T-cell (primary cell): ENCODE results near the gene HAS3. TPM values are rescaled to one million over a fixed set of nuclear protein-coding genes. Genes with fewer than 3 reads are reported as not detected.
"Not testable (repeated sequence)": the region's sequence is repeated elsewhere in the genome, so short reads cannot be mapped to it uniquely, and the experiment has no call there.

Experiments used
- ATAC-seq, 4 experiments: fragments of 200-7000 bp in 3 of 4; fragments of 150-1000 bp in 1 of 4; cut with Tn5 transposase; replicated peaks in 1 of 4; 1 replicate in 3 of 4; 2 replicates in 1 of 4; pipeline ENCODE4 v1.10.0; 2021; ENCODE audit warnings: moderate library complexity in 3 of 4, mild to moderate bottlenecking in 2 of 4, moderate number of reproducible peaks in 1 of 4
- CTCF ChIA-PET, 2 donors: fragments of 300-600 bp; sonication (Branson Sonifier 250); formaldehyde crosslinking; loops; one replicate each; lab custom pipeline; 2022; ENCODE audit warnings: antibody characterized with exemption in 2 of 2; lab: Charles Lee
- POLR2A ChIA-PET, 2 donors: fragments of 300-600 bp; sonication (Branson Sonifier 250); formaldehyde crosslinking; loops; one replicate each; lab custom pipeline; 2022; ENCODE audit warnings: antibody characterized with exemption in 2 of 2; lab: Charles Lee
- DNase-seq, 35 experiments: peaks; one replicate each; pipeline versions ENCODE4 v3.0.0 to v3.0.0-alpha.2; 2013 to 2023
- H3K27ac ChIP-seq: one replicate; pipeline ENCODE4 v1.5.1; 2013; ENCODE audit warnings: low read length
- H3K27me3 ChIP-seq, 2 experiments: replicated peaks in 1 of 2; 1 replicate in 1 of 2; 2 replicates in 1 of 2; pipeline versions ENCODE4 v1.6.1 to v1.7.0; 2013; ENCODE audit warnings: low read length in 1 of 2, mixed read lengths in 1 of 2; ENCODE audit not compliant: control insufficient read depth in 2 of 2, insufficient read depth in 2 of 2; ENCODE audit errors: extremely low read depth in 1 of 2
- H3K36me3 ChIP-seq, 2 donors: 1 replicate in 1 of 2; 2 replicates in 1 of 2; pipeline versions ENCODE4 v1.6.1 to v1.7.0; 2013; ENCODE audit warnings: low read length in 1 of 2; ENCODE audit not compliant: control insufficient read depth in 2 of 2, insufficient read depth in 1 of 2; ENCODE audit errors: extremely low read depth in 1 of 2
- H3K4me1 ChIP-seq, 2 experiments: 1 replicate in 1 of 2; 2 replicates in 1 of 2; pipeline versions ENCODE4 v1.6.1 to v1.7.0; 2013; ENCODE audit warnings: low read length in 2 of 2, mixed read lengths in 1 of 2; ENCODE audit not compliant: insufficient read depth in 2 of 2, control insufficient read depth in 1 of 2; ENCODE audit errors: extremely low read depth in 1 of 2
- H3K4me3 ChIP-seq, 2 donors: 1 replicate in 1 of 2; 2 replicates in 1 of 2; pipeline versions ENCODE4 v1.5.1 to v1.7.0; 2013; ENCODE audit warnings: mild to moderate bottlenecking in 2 of 2, low read length in 1 of 2, moderate library complexity in 1 of 2; ENCODE audit not compliant: control insufficient read depth in 1 of 2; ENCODE audit errors: extremely low read depth in 1 of 2
- H3K9me3 ChIP-seq: 2 replicates; pipeline ENCODE4 v1.7.0; 2013
- H3K27ac Mint-ChIP-seq, 2 donors: one replicate each; pipeline ENCODE4 v1.8.0; 2020 to 2021; ENCODE audit warnings: mild to moderate bottlenecking in 2 of 2, mixed read lengths in 2 of 2
- H3K27me3 Mint-ChIP-seq, 2 donors: one replicate each; pipeline ENCODE4 v1.8.0; 2021 to 2022; ENCODE audit warnings: mixed read lengths in 2 of 2
- H3K36me3 Mint-ChIP-seq: one replicate; pipeline ENCODE4 v1.8.0; 2021; ENCODE audit warnings: mixed read lengths
- H3K4me1 Mint-ChIP-seq, 3 donors: one replicate each; pipeline ENCODE4 v1.8.0; 2020 to 2022; ENCODE audit warnings: mixed read lengths in 3 of 3, mild to moderate bottlenecking in 1 of 3
- H3K4me3 Mint-ChIP-seq, 3 donors: one replicate each; pipeline ENCODE4 v1.8.0; 2020 to 2022; ENCODE audit warnings: mild to moderate bottlenecking in 3 of 3, mixed read lengths in 3 of 3, moderate library complexity in 3 of 3
- H3K9me3 Mint-ChIP-seq, 3 donors: one replicate each; pipeline ENCODE4 v1.8.0; 2020 to 2022; ENCODE audit warnings: mixed read lengths in 3 of 3
- WGBS: methylation state at CpG from one replicate; pipeline ENCODE4 v1.1.5; 2013; ENCODE audit warnings: missing lambda C conversion rate; ENCODE audit not compliant: insufficient coverage; 5-methylcytosine and 5-hydroxymethylcytosine counted together
- total RNA-seq, 35 experiments: library from RNA in 6 of 35; stranded (reverse) in 6 of 35; fragments of 120-200 nt in 1 of 35; gene quantifications; one replicate each; pipeline versions ENCODE4 v1.2.1 to v1.2.4 and lab custom pipeline; 2013 to 2026

Gene HAS3
- total RNA-seq, 5 donors from 2014 or later (not counting 1 experiment from before 2014, with no cell fraction given), result 2.0 to 4.7 (median 3.4) TPM

DNA sequence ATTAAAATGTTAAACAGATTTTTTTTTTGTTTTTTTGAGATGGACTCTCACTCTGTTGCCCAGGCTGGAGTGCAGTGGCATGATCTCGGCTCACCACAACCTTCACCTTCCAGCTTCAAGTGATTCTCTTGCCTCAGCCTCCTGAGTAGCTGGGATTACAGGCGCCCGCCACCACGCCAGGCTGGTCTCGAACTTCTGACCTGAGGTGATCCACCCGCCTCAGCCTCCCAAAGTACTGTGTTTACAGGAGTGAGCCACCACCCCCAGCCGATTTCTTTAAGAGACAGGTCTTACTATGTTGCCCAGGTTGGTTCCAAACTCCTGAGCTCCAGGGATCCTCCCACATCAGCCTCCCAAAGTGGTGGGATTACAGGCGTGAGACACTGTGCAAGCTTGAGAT, 19.0 kb downstream of the HAS3 start:
- H3K27me3 ChIP-seq, H3K27me3 Mint-ChIP-seq, ATAC-seq, H3K27ac ChIP-seq, H3K9me3 ChIP-seq, H3K4me3 Mint-ChIP-seq, H3K27ac Mint-ChIP-seq, DNase-seq, H3K9me3 Mint-ChIP-seq, H3K4me1 ChIP-seq, H3K4me3 ChIP-seq: not testable (repeated sequence)
- ChIA-PET POLR2A (interaction anchor here in 1 of 2 donors (0.5 kb wide), 1 partner anchor 28 kb away, joined by 3 read pairs; no protein-coding TSS in a partner anchor), CTCF (interaction anchor here (0.6 to 2.4 kb wide), 15 partner anchors 8 to 1662 kb away, joined by 3 to 11 read pairs (median 5); partner anchors contain the start of genes CHTF8 (in 1 of the 2) and UTP4 (in 1 of the 2))
- H3K36me3 ChIP-seq, result peaks cover 3 to 30% of the 10 kb centered on the region in 2 donors
- WGBS, result no CpG with 5 or more reads among the region's 8 CpGs
- peaks cover 15% of the 10 kb centered on the region for H3K36me3 Mint-ChIP-seq
- peaks cover 23 to 30% (median 30%) of the 10 kb centered on the region in 3 donors for H3K4me1 Mint-ChIP-seq

DNA sequence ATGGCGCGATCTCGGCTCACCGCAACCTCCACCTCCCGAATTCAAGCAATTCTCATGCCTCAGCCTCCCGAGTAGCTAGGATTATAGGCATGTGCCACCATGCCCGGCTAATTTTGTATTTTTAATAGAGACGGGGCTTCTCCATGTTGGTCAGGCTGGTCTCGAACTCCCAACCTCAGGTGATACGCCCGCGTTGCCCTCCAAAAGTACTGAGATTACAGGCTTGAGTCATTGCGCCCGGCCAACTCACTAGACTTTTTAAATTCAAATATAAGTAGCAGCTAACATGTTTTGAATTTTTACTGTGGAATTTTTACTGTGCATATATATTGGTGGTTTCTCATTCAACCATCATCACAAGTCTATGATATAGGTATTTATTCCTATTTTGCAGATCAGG, 19.5 kb downstream of the HAS3 start:
- H3K27ac ChIP-seq, DNase-seq, H3K4me1 ChIP-seq, H3K4me3 ChIP-seq, ATAC-seq, H3K27ac Mint-ChIP-seq, H3K9me3 Mint-ChIP-seq, H3K4me3 Mint-ChIP-seq, H3K27me3 ChIP-seq, H3K27me3 Mint-ChIP-seq, H3K9me3 ChIP-seq: not testable (repeated sequence)
- H3K36me3 Mint-ChIP-seq, result peaks cover 15% of the 10 kb centered on the region
- peaks cover under 1 to 24% of the 10 kb centered on the region in 2 donors for H3K36me3 ChIP-seq
- peaks cover 28 to 36% (median 35%) of the 10 kb centered on the region in 3 donors for H3K4me1 Mint-ChIP-seq
- POLR2A ChIA-PET, result interaction anchor here in 1 of 2 donors (0.5 kb wide), 1 partner anchor 28 kb away, joined by 3 read pairs; no protein-coding TSS in a partner anchor
- 98% methylated on average over 9 of the region's 14 CpGs for WGBS
- CTCF ChIA-PET, result interaction anchor here (0.5 to 2.4 kb wide), 7 partner anchors 13 to 597 kb away, joined by 3 to 11 read pairs (median 4); no protein-coding TSS in a partner anchor

DNA sequence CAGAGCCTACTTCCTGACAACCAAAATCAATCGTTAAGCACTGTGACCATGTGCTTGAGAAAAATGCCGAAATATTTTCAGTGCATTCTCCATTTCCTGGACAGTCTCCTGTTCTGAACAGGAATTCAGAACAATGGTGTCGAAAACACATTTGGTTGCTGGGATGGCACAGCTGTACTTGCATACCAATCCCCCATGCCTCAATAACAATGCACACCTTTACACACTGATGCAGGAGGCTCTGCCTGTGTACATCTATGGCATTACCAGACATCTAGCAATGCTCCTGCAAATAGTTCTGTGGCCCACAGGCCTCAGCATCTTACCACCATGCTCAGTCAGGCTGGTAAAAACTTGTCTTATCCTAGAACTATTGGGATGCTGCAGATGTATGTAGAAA, 20.8 kb downstream of the HAS3 start:
- POLR2A ChIA-PET, result interaction anchor here in 1 of 2 donors (0.5 kb wide), 1 partner anchor 252 kb away, joined by 5 read pairs; no protein-coding TSS in a partner anchor
- no peak for ATAC-seq
- Mint-ChIP-seq H3K4me3 (no peak overlapping the region), H3K36me3 (peaks cover 5% of the 10 kb centered on the region), H3K4me1 (peaks cover 40 to 48% (median 48%) of the 10 kb centered on the region in 3 donors), H3K27ac (peak overlapping the region in 1 of 2 donors; percentile 55), H3K27me3 (no peaks in the 10 kb centered on the region), H3K9me3 (no peaks in the 10 kb centered on the region)
- Histone ChIP-seq H3K9me3 (no peaks in the 10 kb centered on the region), H3K27me3 (no peaks in the 10 kb centered on the region), H3K27ac (no peak overlapping the region), H3K36me3 (peaks cover 0 to 12% of the 10 kb centered on the region in 2 donors), H3K4me1 (peaks cover 4 to 8% of the 10 kb centered on the region in 2 experiments), H3K4me3 (no peak overlapping the region)
- WGBS, result 100% methylated on average over 2 of the region's 3 CpGs
- no peak for DNase-seq
- CTCF ChIA-PET, result no interaction called here

DNA sequence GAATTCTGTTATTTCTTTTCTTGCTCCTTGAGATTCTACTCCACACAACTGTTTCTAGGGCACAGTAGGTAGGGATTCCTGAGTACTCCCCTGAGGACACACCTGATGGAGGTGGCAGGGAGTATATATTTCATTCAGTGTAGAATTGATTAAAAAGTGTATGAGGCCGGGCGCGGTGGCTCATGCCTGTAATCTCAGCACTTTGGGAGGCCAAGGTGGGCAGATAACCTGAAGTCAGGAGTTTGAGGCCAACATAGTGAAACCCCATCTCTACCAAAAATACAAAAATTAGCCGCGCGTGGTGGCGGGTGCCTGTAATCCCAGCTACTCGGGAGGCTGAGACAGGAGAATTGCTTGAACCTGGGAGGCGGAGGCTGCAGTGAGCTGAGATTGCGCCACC, 21.3 kb downstream of the HAS3 start:
- CTCF ChIA-PET, result interaction anchor here (0.6 to 1.3 kb wide), 4 partner anchors 211 to 1378 kb away, joined by 3 to 12 read pairs (median 4); no protein-coding TSS in a partner anchor
- H3K9me3 ChIP-seq, H3K27ac ChIP-seq, H3K27me3 Mint-ChIP-seq, H3K4me3 ChIP-seq, H3K36me3 Mint-ChIP-seq, DNase-seq, H3K9me3 Mint-ChIP-seq, ATAC-seq, H3K27me3 ChIP-seq, H3K4me3 Mint-ChIP-seq: not testable (repeated sequence)
- Histone ChIP-seq H3K4me1 (peaks cover 8 to 10% of the 10 kb centered on the region in 2 experiments), H3K36me3 (peaks cover 0 to 10% of the 10 kb centered on the region in 2 donors)
- POLR2A ChIA-PET, result interaction anchor here in 1 of 2 donors (0.6 kb wide), 2 partner anchors 118 to 269 kb away, joined by 3 to 14 read pairs; no protein-coding TSS in a partner anchor
- 100% methylated on average over 2 of the region's 10 CpGs for WGBS
- Mint-ChIP-seq H3K4me1 (peaks cover 45 to 54% (median 51%) of the 10 kb centered on the region in 3 donors), H3K27ac (peak overlapping the region in 1 of 2 donors; percentile 55)

DNA sequence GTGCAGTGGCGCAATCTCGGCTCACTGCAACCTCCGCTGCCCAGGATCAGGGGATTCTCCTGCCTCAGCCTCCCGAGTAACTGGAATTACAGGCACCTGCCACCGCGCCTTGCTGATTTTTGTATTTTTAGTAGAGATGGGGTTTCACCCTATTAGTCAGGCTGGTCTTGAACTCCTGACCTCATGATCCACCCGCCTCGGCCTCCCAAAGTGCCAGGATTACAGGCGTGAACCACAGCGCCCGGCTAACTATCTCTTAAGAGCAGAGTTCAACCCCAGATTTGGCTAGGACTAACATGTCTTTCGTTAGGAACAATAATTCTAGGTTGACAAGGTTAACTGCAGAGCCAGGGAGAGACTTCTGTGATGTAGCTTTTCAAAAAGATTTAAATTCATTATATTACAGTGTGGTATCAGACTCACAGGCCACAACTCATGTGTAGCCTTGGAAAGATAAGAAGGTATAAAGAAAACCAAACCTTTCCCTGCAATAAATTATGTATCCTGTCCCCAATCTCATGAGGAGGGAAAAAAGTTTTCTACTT, 22.6 kb downstream of the HAS3 start:
- no peak for ATAC-seq
- H3K9me3 ChIP-seq, result no peaks in the 10 kb centered on the region
- H3K27ac Mint-ChIP-seq, result no peak overlapping the region

DNA sequence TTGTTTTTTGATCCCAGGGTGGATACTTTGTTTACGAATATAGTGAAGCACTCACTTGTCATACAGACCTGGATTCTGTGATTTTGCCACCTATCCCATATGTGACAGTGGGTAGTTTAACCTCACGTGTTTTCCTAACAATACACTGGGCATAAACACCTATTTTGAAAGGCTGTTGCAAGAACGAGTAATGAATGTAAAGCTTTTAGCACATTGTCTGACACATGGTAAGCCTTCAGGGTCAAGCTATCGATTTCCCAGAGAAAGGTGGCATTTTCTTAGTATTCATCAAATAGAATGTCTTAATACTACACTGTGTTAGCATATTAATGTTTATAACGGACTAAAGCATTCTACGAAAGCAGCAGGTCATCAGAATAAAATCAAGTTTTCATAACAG, 25.0 kb downstream of the HAS3 start:
- Mint-ChIP-seq H3K27ac (peak overlapping the region in 1 of 2 donors; percentile 87), H3K4me3 (peak overlapping the region; percentile 92 to 95 (median 94)), H3K4me1 (peaks cover 64 to 70% (median 68%) of the 10 kb centered on the region in 3 donors), H3K27me3 (no peaks in the 10 kb centered on the region), H3K9me3 (no peaks in the 10 kb centered on the region), H3K36me3 (peaks cover 2% of the 10 kb centered on the region)
- Histone ChIP-seq H3K27ac (peak overlapping the region; percentile 22), H3K4me1 (peaks cover 16 to 20% of the 10 kb centered on the region in 2 experiments), H3K4me3 (no peak overlapping the region), H3K9me3 (no peaks in the 10 kb centered on the region), H3K36me3 (peaks cover 2 to 10% of the 10 kb centered on the region in 2 donors), H3K27me3 (no peaks in the 10 kb centered on the region)
- ChIA-PET CTCF (interaction anchor here (0.5 to 0.6 kb wide), 4 partner anchors 14 to 1124 kb away, joined by 3 to 6 read pairs (median 4); no protein-coding TSS in a partner anchor), POLR2A (no interaction called here)
- ATAC-seq, result no peak
- WGBS, result no CpG with 5 or more reads among the region's 6 CpGs
- DNase-seq, result no peak

More for the DNA sequence above, 22.6 kb downstream of the HAS3 start:
- CTCF ChIA-PET, result interaction anchor here (0.6 to 1.3 kb wide), 5 partner anchors 63 to 603 kb away, joined by 3 to 9 read pairs (median 3); no protein-coding TSS in a partner anchor
- peaks cover 10 to 14% of the 10 kb centered on the region in 2 experiments for H3K4me1 ChIP-seq
- H3K27me3 ChIP-seq, result no peaks in the 10 kb centered on the region
- POLR2A ChIA-PET, result interaction anchor here in 1 of 2 donors (0.6 to 0.7 kb wide), 3 partner anchors 182 to 1392 kb away, joined by 3 to 8 read pairs (median 4); no protein-coding TSS in a partner anchor
- H3K4me1 Mint-ChIP-seq, result peaks cover 49 to 59% (median 55%) of the 10 kb centered on the region in 3 donors
- no peak for DNase-seq
- no peak overlapping the region for H3K27ac ChIP-seq
- no peaks in the 10 kb centered on the region for H3K9me3 Mint-ChIP-seq
- H3K36me3 Mint-ChIP-seq, result peaks cover 2% of the 10 kb centered on the region
- H3K27me3 Mint-ChIP-seq, result no peaks in the 10 kb centered on the region
- H3K4me3 Mint-ChIP-seq, result no peak overlapping the region
- peaks cover 0 to 10% of the 10 kb centered on the region in 2 donors for H3K36me3 ChIP-seq
- H3K4me3 ChIP-seq, result no peak overlapping the region
- 100% methylated on average over 5 of the region's 12 CpGs for WGBS
